T1000 (cell line): ENCODE measurements around the gene CROCC2.

Experiments used
- DNase-seq: peaks from one replicate; lab custom pipeline; 2025; ENCODE audit warnings: mixed read lengths; lab: John Stamatoyannopoulos, UW

Gene CROCC2

GRCh38 chr2:240933966-240934700 lies 28.0 kb downstream of the CROCC2 start:
- DNase-seq: no peak

DNA sequence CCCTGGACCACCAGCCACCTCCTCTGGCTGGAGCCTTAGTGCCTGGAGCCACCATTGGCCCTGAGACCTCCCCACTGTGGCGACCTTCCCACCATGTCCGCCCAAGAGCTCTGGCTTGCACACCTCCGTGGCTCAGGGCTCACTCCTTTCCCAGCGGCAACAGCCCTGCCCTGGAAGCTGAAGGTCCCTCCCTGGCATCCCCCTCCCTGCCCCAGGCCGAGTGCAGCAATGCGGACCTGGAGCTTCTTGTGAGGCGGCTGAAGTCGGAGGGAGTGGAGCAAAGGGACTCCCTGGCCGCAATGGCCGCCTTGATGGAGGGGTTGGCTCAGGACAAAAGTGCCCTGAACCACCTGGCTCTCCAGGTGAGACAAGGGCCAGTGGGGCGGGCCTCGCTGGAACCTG lies 28.6 kb downstream of the CROCC2 start:
- no peak for DNase-seq

DNA sequence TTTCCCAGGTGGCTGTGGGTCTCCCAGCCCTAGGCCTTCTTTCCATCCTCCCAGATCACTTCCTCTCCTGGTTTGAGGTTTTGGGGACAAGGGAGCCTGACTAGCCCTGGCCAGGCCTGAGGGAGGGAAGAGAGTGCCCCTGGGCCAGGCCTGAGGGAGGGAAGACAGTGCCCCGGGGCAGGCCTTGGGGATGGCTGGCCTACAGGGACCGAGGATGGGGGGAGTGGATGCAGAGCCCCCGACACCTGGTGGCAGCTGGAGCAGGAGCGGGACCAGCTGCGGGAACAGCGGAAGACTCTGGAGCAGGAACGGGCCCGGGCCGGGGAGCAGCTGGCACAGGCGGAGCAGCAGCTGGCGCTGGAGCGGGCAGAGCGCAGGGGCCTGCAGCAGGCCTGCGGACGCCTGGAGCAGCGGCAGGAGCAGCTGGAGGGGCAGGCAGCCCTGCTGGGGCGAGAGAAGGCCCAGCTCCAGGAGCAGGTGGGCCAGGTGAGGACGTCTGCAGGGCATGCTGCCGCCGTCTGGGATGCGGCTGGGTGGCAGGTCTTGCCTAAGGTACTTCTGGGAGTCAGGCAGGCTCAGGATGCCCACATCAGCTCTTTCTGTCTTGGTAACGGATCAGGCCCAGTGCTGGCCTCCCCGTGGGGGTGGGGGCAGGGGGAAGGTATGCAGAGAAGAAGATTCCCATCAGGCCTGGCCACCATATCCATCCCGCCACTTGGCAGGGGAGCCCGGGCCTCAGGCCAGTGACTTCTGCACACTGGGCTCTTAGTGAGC lies 29.2 kb downstream of the CROCC2 start:
- DNase-seq: no peak

GRCh38 chr2:240936106-240936505 lies 30.0 kb downstream of the CROCC2 start:
- DNase-seq: no peak

DNA sequence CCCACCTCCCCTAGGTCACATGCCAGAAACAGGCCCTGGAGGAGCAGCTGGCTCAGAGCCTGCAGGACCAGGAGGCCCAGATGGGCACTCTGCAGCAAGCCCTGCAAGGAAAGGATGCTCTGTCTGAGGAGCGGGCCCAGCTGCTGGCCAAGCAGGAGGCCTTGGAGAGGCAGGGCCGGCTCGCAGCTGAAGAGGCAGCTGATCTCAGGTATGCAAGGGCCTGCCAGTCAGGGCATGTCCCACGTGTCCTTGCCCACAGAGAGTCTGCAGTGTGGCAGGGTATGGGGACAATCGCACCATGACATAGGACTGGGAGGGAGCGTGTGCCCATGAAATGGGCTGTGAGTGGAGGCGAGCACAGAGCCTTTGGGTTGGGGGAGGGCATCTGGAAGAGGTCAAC lies 39.9 kb downstream of the CROCC2 start:
- DNase-seq: no peak

DNA sequence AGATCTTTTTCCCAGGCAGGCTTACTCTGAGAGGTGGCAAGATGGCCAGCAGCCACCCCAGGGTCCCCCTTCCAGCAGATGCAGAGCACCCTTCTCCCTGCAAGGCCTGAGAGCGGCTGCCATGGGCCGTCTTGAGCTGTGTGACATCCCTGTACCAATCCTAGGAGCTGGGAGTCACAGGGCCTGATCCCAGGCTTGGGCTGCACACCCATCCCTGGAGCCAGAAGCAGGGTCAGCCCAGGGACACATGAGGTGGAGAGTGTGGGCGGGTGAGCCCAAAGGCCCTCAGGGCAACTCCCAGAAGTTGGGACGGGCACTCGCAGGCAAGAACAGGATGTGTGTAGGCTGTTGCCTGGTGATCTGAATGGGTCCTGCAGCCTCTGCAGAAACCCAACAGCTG lies 40.5 kb downstream of the CROCC2 start:
- no peak for DNase-seq

- DNase-seq: no peak
Measured at GRCh38 chr2:240947176-240947575, 41.0 kb downstream of the CROCC2 start.

DNA sequence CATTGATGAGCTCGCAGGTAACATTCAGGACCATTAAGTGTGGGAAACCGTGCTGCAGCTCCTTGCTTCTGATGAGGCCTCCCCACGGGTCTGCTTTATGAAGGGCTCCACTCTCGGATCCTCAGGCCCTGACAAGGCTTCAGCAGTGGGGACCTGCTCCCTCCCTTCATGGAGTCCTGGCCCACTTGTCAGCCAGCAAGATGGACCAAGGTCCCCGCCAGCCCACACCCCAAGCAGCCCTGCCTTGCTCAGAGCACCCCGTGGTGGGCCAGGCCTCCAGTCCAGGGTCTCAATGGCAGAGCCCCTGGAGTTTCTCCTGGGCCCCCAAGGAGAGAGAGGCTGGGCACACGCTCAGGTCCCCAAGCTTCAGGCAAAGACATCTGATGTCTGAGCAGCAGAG lies 41.5 kb downstream of the CROCC2 start:
- no peak for DNase-seq

DNA sequence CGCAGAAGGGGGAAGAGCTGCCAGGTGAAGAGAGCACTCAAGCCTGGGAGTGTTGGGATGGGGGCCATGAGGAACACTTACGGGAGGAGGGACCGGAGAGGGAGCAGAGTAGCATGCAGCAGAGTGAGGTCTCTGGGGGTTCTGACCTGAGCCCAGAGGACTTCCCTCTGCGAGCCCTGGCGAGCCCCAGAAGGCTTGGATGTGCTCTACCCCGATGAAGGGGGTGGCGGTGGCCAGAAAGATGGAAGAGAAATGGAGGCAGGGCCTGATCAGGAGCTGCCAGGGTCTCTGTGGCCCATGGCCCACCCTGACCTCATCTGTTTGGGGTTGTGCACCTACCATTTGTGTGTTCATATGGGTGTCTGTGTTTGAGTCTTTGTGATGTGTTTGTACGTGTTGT lies 42.0 kb downstream of the CROCC2 start:
- DNase-seq: no peak

DNA sequence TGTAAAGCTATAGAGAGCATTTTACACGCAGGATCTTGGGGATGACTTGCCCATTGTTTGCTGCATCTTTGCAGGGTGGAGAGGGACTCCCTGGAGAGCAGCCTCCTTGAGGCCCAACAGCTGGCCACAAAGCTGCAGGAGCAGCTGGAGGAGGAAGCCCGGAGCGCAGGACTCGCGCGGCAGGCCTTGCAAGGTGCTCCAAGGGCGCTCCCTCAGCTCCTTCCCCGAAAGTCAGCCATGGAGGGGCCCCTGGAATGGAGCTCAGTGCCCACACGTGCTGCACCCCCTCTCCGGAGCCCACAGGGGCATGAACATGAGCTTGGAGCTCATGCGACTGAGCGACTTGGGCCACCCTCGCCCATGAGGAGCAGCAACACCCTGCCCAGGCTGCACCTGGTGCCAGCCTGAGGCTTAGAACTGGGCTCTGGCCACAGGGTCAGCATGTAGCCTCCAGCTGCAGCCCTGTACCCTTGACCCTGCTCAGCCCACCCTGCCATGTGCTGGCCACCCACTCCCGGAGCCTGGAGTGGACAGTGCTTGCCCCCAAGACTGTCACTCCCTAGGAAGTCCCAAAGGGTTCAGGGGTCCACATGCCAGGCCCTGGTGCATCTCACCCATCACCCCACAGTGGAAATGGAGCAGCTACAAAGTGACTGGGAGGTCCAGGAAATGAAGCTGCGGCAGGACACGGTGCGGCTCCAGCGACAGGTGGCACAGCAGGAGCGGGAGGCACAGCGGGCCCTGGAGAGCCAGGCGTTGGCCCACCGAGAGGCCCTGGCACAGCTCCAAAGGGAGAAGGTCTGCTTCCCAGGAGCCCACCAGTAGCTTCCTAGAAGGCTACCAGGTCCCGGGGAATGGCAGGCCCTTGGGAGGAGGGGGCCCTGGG lies 43.0 kb downstream of the CROCC2 start:
- DNase-seq: no peak

DNA sequence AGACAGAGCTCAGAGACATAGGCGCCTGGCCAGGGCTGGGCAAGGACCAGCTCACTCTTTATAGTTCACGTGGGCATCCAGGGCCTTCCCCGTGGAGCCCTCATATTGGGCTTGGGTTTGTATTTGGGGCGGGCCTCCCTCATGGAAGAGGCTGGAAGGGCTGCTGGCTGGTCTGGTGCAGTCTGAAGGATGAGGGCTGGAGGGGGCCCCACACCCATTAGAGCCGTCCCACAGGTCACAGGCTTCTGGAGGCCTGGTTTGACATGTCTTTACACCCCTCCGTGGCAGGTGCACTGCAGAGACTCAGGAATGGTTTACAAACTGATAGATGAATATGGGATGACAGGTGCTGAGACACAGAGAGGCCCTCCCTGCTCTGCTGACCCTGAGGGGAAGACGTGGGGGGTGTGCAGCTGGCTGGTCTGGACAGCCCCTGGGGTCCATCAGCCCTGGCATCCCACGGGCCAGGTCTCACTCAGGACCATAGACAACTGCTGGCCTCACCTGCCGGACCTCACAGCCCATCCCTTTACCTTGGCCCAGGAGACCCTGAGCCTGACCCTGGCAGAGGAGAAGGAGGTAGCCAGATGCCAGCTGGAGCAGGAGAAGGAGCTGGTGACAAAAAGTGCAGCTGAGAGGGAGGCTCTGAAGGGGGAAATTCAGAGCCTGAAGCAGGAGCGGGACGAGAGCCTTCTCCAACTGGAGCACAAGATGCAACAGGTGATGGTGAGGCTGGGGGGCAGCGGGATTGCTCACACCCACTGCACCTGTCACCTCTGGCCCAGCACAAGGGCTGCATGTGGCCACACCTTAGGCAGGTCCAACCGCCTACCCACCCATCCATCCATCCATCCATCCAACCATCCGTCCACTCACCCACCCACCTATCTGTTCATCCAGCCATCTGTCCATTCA lies 43.9 kb downstream of the CROCC2 start:
- DNase-seq: no peak

DNA sequence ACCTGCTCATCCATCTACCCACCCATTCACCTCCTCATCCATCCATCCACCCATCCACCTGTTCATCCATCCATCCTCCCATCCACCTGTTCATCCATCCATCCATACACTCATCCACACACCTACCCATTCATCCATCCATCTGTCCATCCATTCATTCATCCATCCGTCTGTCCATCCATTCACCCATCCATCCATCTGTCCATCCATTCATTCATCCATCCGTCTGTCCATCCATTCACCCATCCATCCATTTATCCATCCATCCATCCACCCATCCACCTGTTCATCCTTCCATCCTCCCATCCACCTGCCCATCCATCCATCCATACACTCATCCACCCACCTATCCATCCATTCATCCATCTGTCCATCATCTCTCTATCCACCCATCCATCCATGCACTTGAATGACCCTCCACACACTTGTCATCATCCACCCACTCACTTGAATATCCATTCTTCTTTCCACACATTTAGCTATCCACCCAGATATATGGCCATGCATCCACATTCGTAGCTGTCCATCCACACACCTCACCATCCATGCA lies 45.0 kb downstream of the CROCC2 start:
- no peak for DNase-seq

- DNase-seq: no peak
Measured at GRCh38 chr2:240952496-240953246, 46.5 kb downstream of the CROCC2 start.

DNA sequence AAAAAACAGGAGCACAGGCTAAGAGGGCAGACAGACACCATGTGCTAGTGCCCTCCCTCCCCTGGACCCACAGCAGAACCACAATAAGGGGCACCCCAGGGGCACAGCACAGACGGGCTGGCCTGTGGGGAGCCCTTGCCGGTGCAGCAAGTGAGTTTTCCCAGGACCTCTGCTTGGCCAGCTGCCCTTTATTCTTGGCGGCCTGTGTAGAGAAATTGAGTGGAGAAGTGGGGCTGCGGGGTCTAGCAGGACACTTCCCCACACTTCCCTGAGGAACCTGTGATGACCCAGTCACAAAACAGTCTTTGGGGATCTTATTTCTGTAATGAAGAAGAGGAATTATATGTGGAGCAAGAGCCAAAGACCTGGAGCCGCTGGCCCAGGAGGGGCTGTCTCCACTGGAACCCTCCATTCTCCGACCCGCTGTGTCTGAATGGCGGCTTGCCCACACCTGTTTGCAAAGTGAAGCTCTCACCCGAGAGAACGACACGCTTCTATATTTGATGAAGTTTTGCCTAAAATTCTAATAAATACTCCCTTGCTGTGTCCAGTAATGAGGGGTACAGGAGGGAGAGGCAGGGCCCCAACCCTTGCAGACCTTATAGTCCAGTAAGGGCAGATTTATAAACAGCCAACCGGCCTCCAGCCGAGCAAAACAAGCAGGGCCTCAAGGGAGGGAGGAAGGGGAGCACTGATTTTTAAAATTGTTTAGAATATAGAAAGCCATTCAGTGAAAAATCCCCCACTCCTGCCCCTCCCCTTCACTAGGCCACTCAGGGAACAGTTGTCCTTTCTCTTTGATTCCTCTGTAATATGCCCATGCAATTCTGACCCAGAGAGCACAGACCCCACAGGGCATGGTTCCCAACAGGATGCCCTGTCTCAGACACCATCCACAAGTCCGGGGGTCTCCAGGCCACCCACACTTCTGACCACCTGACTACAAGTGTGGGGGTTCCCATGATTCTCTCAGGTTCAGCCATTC lies 47.6 kb downstream of the CROCC2 start:
- DNase-seq: no peak

DNA sequence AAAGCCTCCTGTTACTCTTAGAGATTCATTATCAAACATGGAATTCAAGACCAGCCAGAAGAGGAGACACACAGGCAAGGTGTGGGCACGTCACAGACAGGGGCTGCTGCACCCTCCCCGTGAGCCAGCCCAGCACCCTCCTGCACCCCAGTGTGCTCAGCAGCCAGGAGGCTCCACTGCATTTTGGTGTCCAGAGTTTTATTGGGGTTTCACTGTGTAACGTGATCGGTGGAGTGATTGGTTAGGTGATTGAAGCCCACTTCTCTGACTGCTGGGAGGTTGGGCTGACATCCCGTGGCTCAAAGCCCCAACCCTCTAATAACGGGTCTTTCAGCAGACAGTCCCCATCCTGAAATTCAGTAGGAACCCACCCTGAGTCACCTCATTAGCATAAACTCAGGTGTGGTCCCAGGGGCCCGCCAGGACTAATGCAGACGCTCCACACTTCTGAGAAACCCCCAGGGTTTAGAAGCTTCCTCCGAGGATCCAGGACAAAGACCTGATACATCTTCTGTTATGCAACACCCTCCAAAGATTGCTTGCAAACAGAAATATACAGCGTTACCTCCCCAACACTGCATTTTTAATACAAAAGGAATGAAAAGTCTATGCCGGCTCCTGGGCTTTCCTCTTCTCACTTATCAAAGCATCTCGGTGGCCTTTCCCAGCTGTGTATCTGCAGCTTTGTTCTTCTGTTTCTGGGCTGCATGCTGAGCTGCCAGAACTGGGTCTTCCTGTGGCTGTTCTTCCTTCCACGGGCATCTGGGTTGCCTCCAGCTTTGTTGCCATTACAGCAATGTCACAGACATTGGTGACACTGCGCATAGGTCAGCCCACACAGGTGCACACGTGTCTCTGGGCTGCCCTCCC lies 48.5 kb downstream of the CROCC2 start:
- no peak for DNase-seq

- no peak for DNase-seq
Measured at GRCh38 chr2:240955306-240956170, 49.4 kb downstream of the CROCC2 start.
